Measurements from ENCODE around the gene PPM1G.

The PPM1G gene

DNA sequence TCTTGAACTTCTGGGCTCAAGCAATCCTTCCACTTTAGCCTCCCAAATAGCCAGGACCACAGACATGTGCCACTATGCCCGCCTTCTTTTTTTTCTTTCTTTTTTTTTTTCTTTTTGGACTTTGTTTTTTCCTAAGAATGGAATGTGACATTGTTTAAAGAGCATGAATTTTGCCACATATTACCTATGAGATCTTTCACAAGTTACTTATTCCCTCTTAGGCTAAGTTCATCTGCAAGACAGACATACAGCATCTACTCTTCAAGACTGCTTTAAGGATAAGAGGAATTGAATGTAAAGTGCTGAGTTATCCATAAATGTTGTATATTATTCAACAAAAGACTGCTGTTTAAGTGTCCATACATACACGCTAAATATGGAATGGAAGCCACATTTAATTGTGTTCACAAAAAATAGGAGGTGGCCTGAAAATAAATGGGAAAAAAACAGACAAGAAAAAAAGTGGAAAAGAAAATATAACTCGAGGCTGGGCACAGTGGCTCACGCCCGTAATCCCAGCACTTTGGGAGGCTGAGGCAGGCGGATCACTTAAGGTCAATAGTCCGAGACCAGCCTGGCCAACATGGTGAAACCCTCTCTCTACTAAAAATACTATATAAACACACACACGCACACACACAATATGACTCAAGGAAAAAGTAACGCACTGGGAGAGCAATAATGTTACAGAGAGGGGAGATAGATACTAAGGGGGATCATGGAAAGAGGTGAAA is 3.2 kb upstream of the PPM1G start:
- no peak for DNase-seq (ENCODE audit: low read depth)

DNA sequence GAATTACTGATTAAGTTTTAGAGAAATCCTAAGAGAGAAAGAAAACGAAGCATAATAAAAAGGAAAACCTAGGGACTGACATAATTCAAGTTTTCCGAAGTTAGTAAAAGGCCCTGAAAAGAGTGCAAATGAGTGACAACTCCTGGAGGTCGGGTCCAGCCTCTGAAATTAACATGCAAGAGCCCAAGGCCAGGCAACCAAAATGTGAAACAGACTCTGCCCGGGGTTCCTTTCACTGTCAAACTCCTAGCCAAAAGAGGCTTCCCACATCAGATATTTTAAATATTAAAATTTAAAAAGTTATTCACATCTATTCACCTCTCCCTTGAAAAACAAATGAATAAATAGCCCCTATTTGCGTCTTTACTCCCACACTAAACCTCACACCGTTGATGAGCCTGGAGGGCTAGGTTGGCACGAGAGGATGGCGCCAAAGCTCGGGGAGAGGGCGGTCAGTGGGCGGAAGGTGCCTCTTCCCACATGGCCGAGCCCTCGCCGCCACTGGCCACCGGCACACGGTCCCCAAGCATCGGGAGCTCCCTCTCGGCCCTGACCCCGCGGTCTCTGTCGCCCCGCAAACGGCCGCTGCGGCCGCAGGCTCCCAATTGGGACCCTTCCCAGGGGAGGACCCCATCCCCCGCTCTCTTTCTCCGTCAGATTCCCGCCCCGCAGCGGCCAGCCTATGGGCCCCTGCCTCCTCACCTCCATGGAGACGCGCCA is 630 bp downstream of the PPM1G start:
- peak; percentile 25 for DNase-seq (ENCODE audit: low read depth)

- peak; percentile 44 for DNase-seq (ENCODE audit: low read depth)
These were observed 1.4 kb downstream of the PPM1G start for GRCh38 chr2:27407798-27408491.

DNA sequence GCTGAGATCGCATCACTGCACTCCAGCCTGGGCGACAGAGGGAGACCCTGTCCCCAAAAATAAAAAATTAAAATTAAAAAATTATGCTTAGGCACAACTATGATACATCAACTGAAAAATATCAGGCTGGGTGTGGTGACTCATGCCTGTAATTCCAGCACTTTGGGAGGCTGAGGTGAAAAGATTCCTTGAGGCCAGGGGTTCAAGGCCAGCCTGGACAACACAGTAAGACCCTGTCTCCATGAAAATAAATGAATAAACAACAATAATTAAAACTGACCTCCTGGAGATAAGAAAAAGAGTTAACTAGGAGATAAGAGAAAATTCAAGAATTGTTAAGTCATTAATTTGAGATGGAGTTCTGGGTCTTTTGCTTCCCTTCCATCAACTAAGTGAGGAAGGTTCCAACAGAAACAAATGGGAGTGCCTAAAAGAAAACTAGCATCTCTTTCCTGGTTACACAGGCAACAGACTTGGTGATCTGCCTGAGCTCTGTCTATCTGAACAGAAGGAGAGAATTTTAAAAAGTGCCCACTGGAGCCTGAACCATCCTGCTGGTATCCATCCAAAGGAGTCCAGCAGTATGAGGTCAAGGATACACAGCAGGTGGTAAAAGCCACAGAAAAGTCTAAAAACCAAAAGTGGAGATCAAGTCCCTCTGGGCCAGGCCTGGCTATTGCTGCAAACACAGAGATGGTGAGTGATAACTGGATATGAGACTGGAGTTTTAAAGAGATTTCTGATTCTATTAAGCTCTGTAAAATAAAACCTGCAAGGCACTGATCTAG is 8.8 kb downstream of the PPM1G start:
- peak; percentile 35 for DNase-seq (ENCODE audit: low read depth)

DNA sequence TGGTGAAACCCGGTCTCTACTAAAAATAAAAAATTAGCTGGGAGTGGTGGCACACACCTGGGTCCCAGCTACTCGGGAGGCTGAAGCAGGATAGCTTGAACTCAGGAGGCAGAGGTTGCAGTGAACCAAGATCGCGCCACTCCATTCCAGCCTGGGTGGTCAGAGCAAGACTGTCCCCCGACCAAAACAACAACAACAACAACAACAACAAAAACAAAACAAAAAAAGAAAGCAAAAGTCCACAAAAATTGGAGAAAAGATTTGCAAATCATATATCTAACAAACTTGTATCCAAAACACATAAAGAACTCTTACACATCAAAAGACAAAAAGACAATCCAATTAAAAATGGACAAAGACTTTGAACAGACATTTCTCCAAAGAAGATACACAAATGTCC is 10.4 kb downstream of the PPM1G start:
- no peak for DNase-seq (ENCODE audit: low read depth)

DNA sequence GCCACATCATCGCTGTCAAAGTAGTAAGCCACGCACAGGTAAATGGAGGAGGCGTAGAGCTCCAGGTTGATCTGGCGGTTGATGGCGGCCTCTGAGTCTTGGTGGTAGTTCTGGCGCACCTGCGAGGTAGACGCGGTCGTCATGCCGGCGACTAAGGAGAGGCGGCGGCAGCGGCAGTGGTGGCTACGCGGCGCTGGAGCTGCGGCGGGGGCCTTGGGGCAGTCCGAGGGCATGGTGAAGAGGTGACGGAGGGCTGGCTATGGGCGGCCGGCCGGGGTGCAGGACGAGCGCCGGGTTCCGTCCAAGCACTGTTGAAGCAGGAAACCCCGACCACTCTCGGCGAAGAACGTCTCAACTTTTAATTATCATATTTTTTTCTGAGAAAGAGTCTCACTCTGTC is 16.2 kb downstream of the PPM1G start:
- DNase-seq (ENCODE audit: low read depth): no peak

- DNase-seq (ENCODE audit: low read depth): no peak
These were observed 18.3 kb downstream of the PPM1G start for GRCh38 chr2:27390822-27391679.

GRCh38 chr2:27381577-27382181 is 27.7 kb downstream of the PPM1G start:
- DNase-seq (ENCODE audit: low read depth): no peak

DNA sequence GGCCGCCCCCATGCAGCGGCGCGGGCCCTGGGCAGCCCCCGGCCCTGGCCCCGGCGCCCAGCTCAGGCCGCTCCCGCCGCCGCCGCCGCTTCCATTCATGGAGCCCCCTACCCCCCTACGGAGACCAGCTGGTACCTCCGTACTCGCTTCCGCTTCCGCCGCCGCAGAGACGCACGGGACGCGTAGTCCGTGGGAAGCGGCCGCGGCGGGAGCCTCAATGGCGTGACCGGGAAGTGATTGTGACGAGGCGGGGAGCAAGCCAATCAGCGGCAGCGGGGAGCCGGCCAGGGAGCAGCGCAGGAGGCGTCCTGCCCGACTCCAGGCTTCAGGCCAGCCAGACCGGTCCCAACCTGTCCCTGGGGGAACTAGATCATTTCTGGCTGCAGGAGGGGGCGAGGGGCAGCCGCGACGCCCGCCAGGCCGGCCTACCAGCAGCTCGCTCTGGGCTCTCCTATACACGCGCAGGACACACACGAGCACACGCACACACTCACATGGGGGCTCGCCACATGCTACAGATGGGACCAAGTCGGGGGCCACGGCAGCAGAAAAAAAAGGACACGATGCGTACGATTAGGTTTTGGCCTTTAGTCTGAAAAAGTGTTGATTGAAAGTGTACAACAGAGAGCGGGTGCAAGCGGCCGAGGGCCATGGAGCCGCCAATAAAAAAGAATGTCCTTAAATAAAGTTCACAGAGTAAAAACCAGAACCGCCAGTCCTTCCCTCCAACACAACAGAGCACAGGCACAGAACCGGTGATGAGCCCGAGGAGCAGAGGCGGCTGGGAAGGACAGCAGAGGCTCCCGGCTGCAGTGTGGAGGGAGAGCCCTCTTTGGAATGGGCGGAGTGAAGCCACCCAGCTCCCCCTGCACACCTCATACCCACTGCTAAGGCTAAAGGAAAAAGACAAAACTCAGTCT is 28.5 kb downstream of the PPM1G start, which contains the start of gene ZNF513:
Gene ZNF513 (minus strand): TSS at position 109 of the 920 bp plus-strand sequence. CDS start 208 bp downstream, outside the sequence.
- DNase-seq (ENCODE audit: low read depth): peak; percentile 94

GRCh38 chr2:27379836-27380625 is 29.4 kb downstream of the PPM1G start:
- peak; percentile 52 for DNase-seq (ENCODE audit: low read depth)

- no peak for DNase-seq (ENCODE audit: low read depth)
These were observed 30.0 kb downstream of the PPM1G start for GRCh38 chr2:27379383-27379835.

GRCh38 chr2:27378809-27379290 is 30.5 kb downstream of the PPM1G start:
- DNase-seq (ENCODE audit: low read depth): no peak

- peak; percentile 28 for DNase-seq (ENCODE audit: low read depth)
These were observed 31.1 kb downstream of the PPM1G start for GRCh38 chr2:27378096-27378808.

- no peak for DNase-seq (ENCODE audit: low read depth)
These were observed 31.7 kb downstream of the PPM1G start for GRCh38 chr2:27377618-27378095.

DNA sequence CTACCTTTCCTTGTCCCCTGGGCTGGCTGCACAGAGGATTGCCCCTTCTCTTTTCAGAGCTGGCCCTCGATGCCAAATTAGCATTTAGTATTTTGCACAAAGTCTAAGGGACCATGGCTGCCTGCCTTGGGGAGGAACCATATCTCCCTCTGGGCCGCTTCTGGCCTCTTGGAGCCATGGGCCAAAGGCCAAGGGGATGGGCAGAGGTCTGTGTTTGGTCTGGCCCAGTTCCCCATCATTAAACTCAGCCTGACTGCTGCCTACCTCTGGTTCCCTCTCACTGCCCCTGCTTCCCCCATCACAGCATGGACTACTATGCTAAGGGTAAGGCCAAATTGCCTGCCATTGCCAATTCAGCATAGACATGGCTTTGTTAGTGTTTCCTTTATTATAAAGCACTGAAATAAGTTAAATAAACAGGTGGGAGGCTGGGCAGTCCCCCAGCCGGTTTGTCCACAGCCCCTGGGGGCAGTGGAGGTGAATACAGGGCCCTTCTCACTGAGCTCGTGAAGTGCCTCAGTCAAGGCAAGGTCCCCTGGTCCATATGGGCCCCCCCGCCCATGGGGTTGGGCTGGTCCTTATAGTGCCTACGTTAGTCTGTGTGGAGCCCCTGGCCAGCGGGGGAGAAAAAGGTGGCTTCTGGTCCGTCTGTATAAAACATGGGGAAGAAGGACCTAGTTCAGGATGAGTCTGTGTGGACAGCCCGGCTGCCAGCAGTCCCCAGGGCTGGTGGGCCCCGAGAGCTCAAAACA is 32.3 kb downstream of the PPM1G start:
- DNase-seq (ENCODE audit: low read depth): no peak

DNA sequence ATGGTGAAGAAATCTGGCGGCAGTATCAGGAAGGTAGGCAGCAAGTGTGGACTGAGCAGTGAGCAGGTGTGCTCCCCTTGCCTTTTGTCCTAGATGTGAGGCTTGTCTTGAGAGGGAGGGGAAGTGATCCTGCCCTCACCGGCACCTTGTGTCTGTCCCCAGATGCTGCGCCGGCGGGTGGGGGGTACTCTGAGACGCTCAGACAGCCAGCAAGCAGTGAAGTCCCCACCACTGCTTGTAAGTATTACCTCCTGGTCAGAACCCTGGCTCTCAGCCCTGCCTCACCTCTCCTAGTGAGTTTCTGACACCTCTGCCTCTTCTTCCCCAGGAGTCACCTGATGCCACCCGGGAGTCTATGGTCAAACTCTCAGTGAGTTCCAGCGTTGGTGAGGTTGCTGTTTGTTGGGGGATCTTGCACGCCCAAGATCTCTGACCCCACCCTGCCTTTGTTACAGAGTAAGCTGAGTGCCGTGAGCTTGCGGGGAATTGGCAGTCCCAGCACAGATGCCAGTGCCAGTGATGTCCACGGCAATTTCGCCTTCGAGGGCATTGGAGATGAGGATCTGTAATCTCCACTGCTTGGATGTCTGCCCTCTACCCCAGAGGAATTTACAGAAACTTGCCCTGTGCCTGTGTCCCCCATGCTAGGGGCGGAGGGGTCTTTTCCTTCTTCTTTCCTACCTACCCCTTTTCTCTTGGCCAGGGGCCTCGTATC is 33.1 kb downstream of the PPM1G start:
- DNase-seq (ENCODE audit: low read depth): no peak
